Stimulated activated memory B cell treated with anti-CD40 and anti-IgM and Interleukin-4, amounts not matched to agents 10 μg/mL and 1 μg/mL and 100 μg/mL, for 72 hours (primary cell): ENCODE measurements around the gene RPIA.
A peak's percentile ranks its signal among the peaks of the same experiment; 100 is the strongest.

ENCODE experiments used
- ATAC-seq: fragments of 150-1000 bp; cut with Tn5 transposase; 2 replicates; pipeline ENCODE4 v1.10.0; 2021
- H3K27ac Mint-ChIP-seq: one replicate; pipeline ENCODE4 v1.8.0; 2022; ENCODE audit warnings: mild to moderate bottlenecking, mixed read lengths
- H3K27me3 Mint-ChIP-seq: one replicate; pipeline ENCODE4 v1.8.0; 2022; ENCODE audit warnings: mixed read lengths
- H3K36me3 Mint-ChIP-seq: one replicate; pipeline ENCODE4 v1.8.0; 2022; ENCODE audit warnings: mixed read lengths
- H3K4me1 Mint-ChIP-seq: one replicate; pipeline ENCODE4 v1.8.0; 2022; ENCODE audit warnings: mixed read lengths
- H3K4me3 Mint-ChIP-seq: one replicate; pipeline ENCODE4 v1.8.0; 2022; ENCODE audit warnings: mild to moderate bottlenecking, moderate library complexity, mixed read lengths
- H3K9me3 Mint-ChIP-seq: one replicate; pipeline ENCODE4 v1.8.0; 2022; ENCODE audit warnings: mixed read lengths

The RPIA gene

DNA sequence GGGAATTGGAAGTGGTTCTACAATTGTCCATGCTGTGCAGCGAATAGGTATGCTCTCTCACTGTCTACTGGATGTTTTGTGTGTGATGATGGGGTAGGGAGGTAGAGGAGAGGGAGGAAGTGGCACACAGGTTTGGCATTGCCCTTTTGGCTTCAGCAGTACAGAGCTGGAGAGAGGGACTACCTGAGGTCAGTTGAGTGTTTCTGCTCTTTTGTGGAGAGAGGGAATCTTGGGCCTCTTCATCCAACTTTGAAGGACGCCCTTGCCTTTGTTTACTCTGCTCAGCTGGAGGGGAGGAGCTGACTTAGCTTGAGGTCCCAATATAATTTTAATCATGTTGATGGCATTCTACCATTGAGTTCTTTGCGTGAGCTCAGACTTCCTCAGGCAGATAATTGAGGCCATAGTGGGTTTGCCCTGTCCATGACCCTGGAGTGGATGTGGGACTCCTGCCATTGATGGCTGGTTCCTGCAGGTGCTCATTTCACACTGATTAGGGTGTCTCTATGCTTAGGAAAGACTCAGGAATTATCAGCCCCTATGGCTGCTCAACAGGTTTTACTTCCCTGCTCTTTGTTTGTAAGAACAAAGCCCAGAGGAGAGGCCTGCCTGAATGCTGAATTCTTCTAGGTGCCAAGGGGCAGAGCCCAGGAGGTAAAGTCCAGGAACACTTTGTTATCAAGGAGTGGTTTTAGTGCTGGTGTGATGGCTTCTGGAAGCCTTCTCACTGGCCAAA is 7.2 kb downstream of the RPIA start:
- Mint-ChIP-seq H3K27me3 (no peaks in the 10 kb centered on the region), H3K9me3 (no peaks in the 10 kb centered on the region), H3K27ac (no peak overlapping the region), H3K4me1 (peaks cover 26% of the 10 kb centered on the region), H3K36me3 (peaks cover 38% of the 10 kb centered on the region), H3K4me3 (no peak overlapping the region)
- ATAC-seq: no peak

DNA sequence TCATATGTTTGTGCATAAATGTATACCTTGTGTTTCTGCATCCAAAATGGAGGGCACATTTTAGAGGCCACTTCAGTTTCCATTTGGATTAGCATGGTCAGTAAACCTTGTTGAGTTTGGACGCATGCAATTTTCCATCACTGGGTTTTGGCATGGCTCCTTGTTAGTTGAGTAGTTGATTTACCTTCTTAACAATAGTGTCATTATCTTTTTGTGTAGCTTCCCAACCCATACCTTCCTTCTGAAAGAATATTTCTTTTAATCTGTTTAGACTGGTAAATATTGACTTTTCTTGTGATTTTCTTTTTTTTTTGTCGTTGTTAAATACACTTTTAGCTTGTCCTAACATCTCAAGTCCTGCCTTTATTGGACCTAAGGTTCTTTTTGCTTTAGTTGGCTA is 15.5 kb downstream of the RPIA start:
- Mint-ChIP-seq H3K4me3 (no peak overlapping the region), H3K4me1 (no peaks in the 10 kb centered on the region), H3K9me3 (no peaks in the 10 kb centered on the region), H3K27me3 (no peaks in the 10 kb centered on the region), H3K27ac (no peak overlapping the region), H3K36me3 (peaks cover 56% of the 10 kb centered on the region)
- ATAC-seq: no peak

DNA sequence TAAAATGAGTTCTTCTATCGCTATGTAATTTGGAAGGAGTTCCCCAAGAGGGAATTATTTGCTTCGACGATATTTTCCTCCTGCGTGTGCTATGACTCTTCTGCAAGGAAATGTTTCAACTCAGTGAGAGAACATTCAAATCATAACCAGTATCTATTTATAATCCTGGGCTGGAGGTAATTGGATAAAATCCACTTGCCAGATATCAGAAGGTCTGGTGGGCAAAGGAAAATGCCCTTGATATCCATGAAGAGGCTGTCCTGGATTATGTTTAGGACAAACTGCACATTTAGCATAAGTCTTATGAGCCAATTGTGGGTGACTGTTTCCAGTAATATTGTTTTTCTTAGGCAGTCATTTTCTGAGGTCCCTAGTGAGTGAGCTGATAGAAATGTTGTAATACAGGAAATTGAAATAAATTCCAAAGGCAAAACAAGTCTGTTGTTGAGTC is 17.7 kb downstream of the RPIA start:
- Mint-ChIP-seq H3K4me1 (no peaks in the 10 kb centered on the region), H3K36me3 (peaks cover 50% of the 10 kb centered on the region), H3K4me3 (no peak overlapping the region), H3K27me3 (no peaks in the 10 kb centered on the region), H3K9me3 (no peaks in the 10 kb centered on the region), H3K27ac (no peak overlapping the region)
- ATAC-seq: no peak

GRCh38 chr2:88711289-88711688 is 19.8 kb downstream of the RPIA start:
- Mint-ChIP-seq H3K36me3 (peaks cover 45% of the 10 kb centered on the region), H3K4me1 (no peaks in the 10 kb centered on the region), H3K4me3 (no peak overlapping the region), H3K9me3 (no peaks in the 10 kb centered on the region), H3K27me3 (no peaks in the 10 kb centered on the region), H3K27ac (no peak overlapping the region)
- no peak for ATAC-seq

DNA sequence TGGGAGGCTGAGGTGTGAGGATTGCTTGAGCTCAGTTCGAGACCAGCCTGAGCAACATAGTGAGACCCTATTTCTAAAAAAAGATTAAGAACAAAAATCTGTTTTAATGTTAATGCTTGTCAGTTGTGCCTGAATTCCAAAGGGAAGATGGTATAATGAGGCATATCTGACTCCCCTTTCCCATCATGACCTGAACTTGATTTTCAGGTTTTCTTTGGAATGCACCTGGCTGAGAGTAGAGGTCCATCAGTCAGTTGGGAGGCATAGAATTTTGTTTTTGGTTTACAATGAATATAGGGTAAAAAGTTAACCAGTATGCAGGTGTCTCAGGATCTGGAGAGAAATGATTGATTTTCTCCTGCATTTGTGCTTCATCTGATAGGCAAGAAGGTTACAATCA is 20.4 kb downstream of the RPIA start:
- ATAC-seq: no peak
- Mint-ChIP-seq H3K36me3 (peaks cover 51% of the 10 kb centered on the region), H3K27me3 (no peaks in the 10 kb centered on the region), H3K4me1 (no peaks in the 10 kb centered on the region), H3K27ac (no peak overlapping the region), H3K9me3 (no peaks in the 10 kb centered on the region), H3K4me3 (no peak overlapping the region)

- Mint-ChIP-seq H3K27me3 (no peaks in the 10 kb centered on the region), H3K27ac (no peak overlapping the region), H3K9me3 (peaks cover 3% of the 10 kb centered on the region), H3K4me3 (no peak overlapping the region), H3K4me1 (no peaks in the 10 kb centered on the region), H3K36me3 (peaks cover 51% of the 10 kb centered on the region)
- no peak for ATAC-seq
These were observed 21.9 kb downstream of the RPIA start for GRCh38 chr2:88713408-88713807.

- ATAC-seq: no peak
- H3K4me1 Mint-ChIP-seq: no peaks in the 10 kb centered on the region
- no peak overlapping the region for H3K27ac Mint-ChIP-seq
- H3K27me3 Mint-ChIP-seq: no peaks in the 10 kb centered on the region
- H3K9me3 Mint-ChIP-seq: peaks cover 3% of the 10 kb centered on the region
- no peak overlapping the region for H3K4me3 Mint-ChIP-seq
- peaks cover 46% of the 10 kb centered on the region for H3K36me3 Mint-ChIP-seq
These were observed 23.2 kb downstream of the RPIA start for GRCh38 chr2:88714667-88715066.

GRCh38 chr2:88720399-88720798 is 28.9 kb downstream of the RPIA start:
- Mint-ChIP-seq H3K27ac (no peak overlapping the region), H3K36me3 (peaks cover 51% of the 10 kb centered on the region), H3K4me1 (peaks cover 9% of the 10 kb centered on the region), H3K9me3 (peaks cover 3% of the 10 kb centered on the region), H3K27me3 (no peaks in the 10 kb centered on the region), H3K4me3 (no peak overlapping the region)
- ATAC-seq: no peak

GRCh38 chr2:88721268-88721667 is 29.8 kb downstream of the RPIA start:
- peaks cover 3% of the 10 kb centered on the region for H3K9me3 Mint-ChIP-seq
- peaks cover 52% of the 10 kb centered on the region for H3K36me3 Mint-ChIP-seq
- no peaks in the 10 kb centered on the region for H3K27me3 Mint-ChIP-seq
- no peak for ATAC-seq
- no peak overlapping the region for H3K27ac Mint-ChIP-seq
- no peak overlapping the region for H3K4me3 Mint-ChIP-seq
- H3K4me1 Mint-ChIP-seq: peaks cover 15% of the 10 kb centered on the region

DNA sequence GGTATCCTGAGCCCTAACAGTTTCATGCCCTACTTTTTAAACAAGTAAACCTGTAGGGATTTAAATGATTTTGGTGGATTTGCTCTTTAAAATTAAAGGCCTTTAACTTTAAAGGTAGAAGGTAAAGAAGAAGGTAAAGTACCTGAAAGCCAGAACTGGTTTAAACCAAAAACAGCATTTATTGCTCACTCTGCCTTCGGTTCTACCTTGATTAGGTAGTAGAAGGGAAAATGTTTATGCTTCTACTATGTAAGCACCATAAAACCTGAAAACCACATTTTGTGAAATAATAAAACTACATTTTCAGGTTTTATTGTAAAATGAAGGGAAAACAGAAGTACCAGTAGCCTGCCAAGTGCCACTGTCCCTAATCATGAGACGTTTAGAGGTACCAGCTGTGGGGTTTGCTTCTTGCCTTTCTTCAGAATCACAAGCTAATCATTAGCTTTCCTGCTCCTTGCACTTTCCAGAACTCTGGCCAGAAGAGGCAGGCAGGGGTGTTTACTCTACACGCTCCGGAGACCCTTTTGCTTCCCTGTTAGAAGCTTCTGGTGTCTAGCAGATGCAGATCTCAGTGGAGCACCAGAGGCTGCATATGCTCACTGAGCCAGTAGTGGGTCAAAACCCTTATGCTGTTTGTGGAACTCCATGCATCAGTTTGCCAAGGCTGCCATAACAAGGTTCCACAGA is 33.3 kb downstream of the RPIA start:
- H3K4me3 Mint-ChIP-seq: no peak overlapping the region
- no peak for ATAC-seq
- H3K36me3 Mint-ChIP-seq: peaks cover 44% of the 10 kb centered on the region
- H3K9me3 Mint-ChIP-seq: no peaks in the 10 kb centered on the region
- H3K4me1 Mint-ChIP-seq: peaks cover 25% of the 10 kb centered on the region
- H3K27ac Mint-ChIP-seq: no peak overlapping the region
- H3K27me3 Mint-ChIP-seq: no peaks in the 10 kb centered on the region

DNA sequence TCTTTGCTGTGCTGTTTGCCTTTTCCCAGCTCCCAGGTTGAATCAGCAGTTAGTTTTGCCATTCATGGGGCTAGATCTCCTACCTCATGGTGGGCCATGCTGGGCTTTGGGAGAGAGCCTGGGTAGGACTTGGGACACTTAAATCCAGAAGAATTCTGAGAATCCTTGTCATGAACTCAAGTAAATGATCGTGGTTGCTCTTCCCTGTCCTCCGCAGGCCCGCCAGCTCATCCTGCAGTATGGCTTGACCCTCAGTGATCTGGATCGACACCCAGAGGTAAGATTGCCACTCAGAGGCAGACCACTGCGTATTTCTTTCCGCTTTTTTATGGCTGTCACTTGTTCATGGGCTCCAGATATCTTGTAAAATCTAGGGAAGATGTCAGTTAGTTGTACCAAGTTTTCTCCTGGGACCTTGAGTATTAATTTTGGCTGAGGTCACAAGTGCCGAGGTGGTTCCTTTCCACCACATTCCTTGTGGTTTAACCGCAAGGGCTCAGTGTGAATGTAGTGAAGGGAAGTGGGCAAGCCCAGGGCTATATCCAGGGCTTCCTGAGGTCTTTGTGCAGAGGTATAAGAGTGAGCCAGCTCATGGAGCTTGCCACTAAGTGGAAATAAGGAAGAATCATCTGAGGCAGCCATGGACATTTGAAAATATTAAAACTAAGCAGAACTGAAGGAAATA is 37.7 kb downstream of the RPIA start:
- no peaks in the 10 kb centered on the region for H3K9me3 Mint-ChIP-seq
- peaks cover 25% of the 10 kb centered on the region for H3K4me1 Mint-ChIP-seq
- ATAC-seq: no peak

DNA sequence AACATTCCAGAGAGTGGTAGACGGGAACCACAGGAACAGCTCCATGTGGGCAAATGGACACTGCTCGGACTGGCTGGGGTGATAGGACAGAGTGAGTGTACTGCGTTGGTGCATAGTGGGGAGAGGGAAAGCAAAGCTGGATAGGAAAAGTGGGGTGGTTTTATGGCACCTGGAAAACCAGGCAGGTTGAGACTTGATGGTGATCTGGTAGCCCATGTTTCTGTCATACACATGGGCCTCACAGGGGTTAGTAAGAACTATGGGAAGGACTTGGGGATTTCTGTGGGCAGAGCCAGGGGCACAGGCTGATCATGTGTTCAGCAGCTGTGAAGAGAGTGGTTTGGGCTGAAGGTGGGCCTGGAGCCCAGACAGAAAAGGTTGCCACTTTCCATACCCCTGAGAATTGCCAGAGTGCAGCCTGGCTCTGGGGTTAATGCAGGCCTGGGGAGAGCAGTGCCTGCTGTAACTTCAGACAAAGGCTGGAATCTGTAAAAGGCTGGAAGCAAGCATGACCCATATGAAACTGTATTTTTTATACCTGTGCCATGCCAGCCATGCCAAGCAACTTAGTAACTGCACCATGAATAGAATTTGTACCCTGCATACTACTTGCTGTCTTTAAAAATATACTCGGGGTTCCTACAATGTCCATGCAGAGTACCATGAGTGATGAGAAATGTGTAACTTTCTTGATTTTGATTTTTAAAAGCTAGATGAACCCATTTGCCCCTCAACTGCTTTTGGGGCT is 41.9 kb downstream of the RPIA start:
- peak overlapping the region; percentile 12 for H3K27ac Mint-ChIP-seq
- no peaks in the 10 kb centered on the region for H3K27me3 Mint-ChIP-seq
- H3K9me3 Mint-ChIP-seq: no peaks in the 10 kb centered on the region
- no peak overlapping the region for H3K4me3 Mint-ChIP-seq
- no peak for ATAC-seq
- peaks cover 55% of the 10 kb centered on the region for H3K36me3 Mint-ChIP-seq
- peaks cover 16% of the 10 kb centered on the region for H3K4me1 Mint-ChIP-seq

More for the DNA sequence above, 37.7 kb downstream of the RPIA start:
- Mint-ChIP-seq H3K4me3 (no peak overlapping the region), H3K27ac (peak overlapping the region; percentile 16), H3K36me3 (peaks cover 26% of the 10 kb centered on the region), H3K27me3 (no peaks in the 10 kb centered on the region)

DNA sequence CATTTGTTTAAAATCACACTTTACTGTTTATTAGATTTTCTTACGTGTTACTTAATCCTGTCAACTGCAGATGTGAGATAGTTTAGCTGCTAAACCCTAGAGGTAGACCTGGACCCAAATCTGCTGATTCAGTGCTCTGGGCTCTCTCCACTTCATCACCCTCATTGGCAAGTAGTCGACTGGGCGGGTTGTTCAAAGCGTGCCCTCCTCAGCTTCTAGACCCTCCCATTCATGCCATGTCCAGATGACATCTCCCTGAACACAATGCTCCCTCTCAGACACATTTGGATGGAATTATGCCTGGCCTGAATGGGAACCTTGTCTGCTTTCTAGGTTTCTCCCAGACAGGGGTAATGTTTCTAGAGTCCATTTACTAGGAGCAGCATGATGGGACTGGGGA is 43.7 kb downstream of the RPIA start:
- Mint-ChIP-seq H3K27ac (no peak overlapping the region), H3K4me1 (peaks cover 6% of the 10 kb centered on the region), H3K36me3 (peaks cover 44% of the 10 kb centered on the region), H3K9me3 (no peaks in the 10 kb centered on the region), H3K4me3 (no peak overlapping the region), H3K27me3 (no peaks in the 10 kb centered on the region)
- ATAC-seq: no peak

GRCh38 chr2:88735853-88736252 is 44.4 kb downstream of the RPIA start:
- no peaks in the 10 kb centered on the region for H3K9me3 Mint-ChIP-seq
- H3K36me3 Mint-ChIP-seq: peaks cover 51% of the 10 kb centered on the region
- H3K4me3 Mint-ChIP-seq: no peak overlapping the region
- H3K27me3 Mint-ChIP-seq: no peaks in the 10 kb centered on the region
- no peak overlapping the region for H3K27ac Mint-ChIP-seq
- ATAC-seq: no peak
- H3K4me1 Mint-ChIP-seq: peaks cover 6% of the 10 kb centered on the region

DNA sequence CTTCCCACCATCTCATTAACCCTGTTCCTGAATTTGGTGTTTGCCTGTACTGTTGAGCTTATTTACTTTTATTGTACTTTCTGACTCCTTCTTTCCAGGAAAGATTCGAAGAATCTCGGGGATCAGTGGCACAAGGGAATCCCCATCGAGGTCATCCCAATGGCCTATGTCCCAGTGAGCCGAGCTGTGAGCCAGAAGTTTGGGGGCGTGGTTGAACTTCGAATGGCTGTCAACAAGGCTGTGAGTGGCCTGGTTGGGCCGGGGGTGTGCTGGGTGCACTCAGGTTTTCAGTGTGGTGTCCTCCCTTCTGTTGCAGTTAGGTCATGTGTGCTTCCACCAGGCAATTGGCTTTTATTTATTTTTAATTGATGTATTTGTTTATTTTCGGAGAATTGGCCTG is 45.0 kb downstream of the RPIA start:
- H3K27me3 Mint-ChIP-seq: no peaks in the 10 kb centered on the region
- peaks cover 6% of the 10 kb centered on the region for H3K4me1 Mint-ChIP-seq
- no peaks in the 10 kb centered on the region for H3K9me3 Mint-ChIP-seq
- ATAC-seq: no peak
- peaks cover 57% of the 10 kb centered on the region for H3K36me3 Mint-ChIP-seq
- no peak overlapping the region for H3K4me3 Mint-ChIP-seq
- H3K27ac Mint-ChIP-seq: no peak overlapping the region
